Skeletal muscle tissue (tissue), 4 donors: ENCODE results near the gene NTN1. TPM values are rescaled to one million over a fixed set of nuclear protein-coding genes. Genes with fewer than 3 reads are reported as not detected.

Experiments used
- H3K27ac ChIP-seq: one replicate; pipeline ENCODE4 v1.7.0; 2013; ENCODE audit warnings: mild to moderate bottlenecking, low read depth, low read length, inconsistent platforms
- H3K27me3 ChIP-seq, 3 donors: one replicate each; pipeline ENCODE4 v1.7.0; 2013; ENCODE audit warnings: low read length in 3 of 3; ENCODE audit not compliant: control insufficient read depth in 3 of 3, insufficient read depth in 3 of 3
- H3K36me3 ChIP-seq, 3 donors: one replicate each; pipeline ENCODE4 v1.7.0; 2013; ENCODE audit warnings: low read length in 3 of 3; ENCODE audit not compliant: control insufficient read depth in 3 of 3, insufficient read depth in 3 of 3
- H3K4me1 ChIP-seq, 3 donors: one replicate each; pipeline ENCODE4 v1.7.0; 2013; ENCODE audit warnings: low read length in 3 of 3, mild to moderate bottlenecking in 3 of 3; ENCODE audit not compliant: control insufficient read depth in 3 of 3, insufficient read depth in 3 of 3
- H3K4me3 ChIP-seq, 3 donors: one replicate each; pipeline ENCODE4 v1.7.0; 2013; ENCODE audit warnings: low read length in 3 of 3
- H3K9ac ChIP-seq, 3 donors: one replicate each; pipeline ENCODE4 v1.7.0; 2013; ENCODE audit warnings: low read length in 3 of 3, mild to moderate bottlenecking in 3 of 3, moderate library complexity in 2 of 3, low read depth in 1 of 3
- H3K9me3 ChIP-seq, 3 donors: one replicate each; pipeline ENCODE4 v1.7.0; 2013; ENCODE audit warnings: low read length in 3 of 3; ENCODE audit not compliant: control insufficient read depth in 3 of 3
- total RNA-seq: library from RNA; depleted of rRNA; stranded (reverse); fragments of >200 nt; gene quantifications from one replicate; pipeline ENCODE4 v1.2.3, GENCODE V29; 2014
- donor health status: Osteomylitis.

Gene NTN1
- total RNA-seq, 1 donor from 2014 or later: 6.8 TPM

GRCh38 chr17:9242983-9243382 lies 221.7 kb downstream of the NTN1 start:
- H3K36me3 ChIP-seq: no peaks in the 10 kb centered on the region
- H3K27ac ChIP-seq: no peak overlapping the region
- no peaks in the 10 kb centered on the region for H3K27me3 ChIP-seq
- H3K4me1 ChIP-seq: peaks cover 29 to 46% (median 35%) of the 10 kb centered on the region in 3 donors
- H3K4me3 ChIP-seq: no peak overlapping the region
- no peak overlapping the region for H3K9ac ChIP-seq
- H3K9me3 ChIP-seq: no peaks in the 10 kb centered on the region

- no peak overlapping the region for H3K4me3 ChIP-seq
- no peaks in the 10 kb centered on the region for H3K27me3 ChIP-seq
- peaks cover 0 to 4% (median 2%) of the 10 kb centered on the region in 3 donors for H3K36me3 ChIP-seq
- no peaks in the 10 kb centered on the region for H3K9me3 ChIP-seq
- no peak overlapping the region for H3K27ac ChIP-seq
- peaks cover 21 to 41% (median 27%) of the 10 kb centered on the region in 3 donors for H3K4me1 ChIP-seq
- H3K9ac ChIP-seq: no peak overlapping the region
These were observed 223.0 kb downstream of the NTN1 start for GRCh38 chr17:9244066-9245052.

GRCh38 chr17:9247401-9247938 lies 226.2 kb downstream of the NTN1 start:
- Histone ChIP-seq H3K4me3 (no peak overlapping the region), H3K4me1 (peaks cover 2 to 13% (median 4%) of the 10 kb centered on the region in 3 donors), H3K9ac (no peak overlapping the region), H3K36me3 (peaks cover 0 to 6% (median 2%) of the 10 kb centered on the region in 3 donors), H3K27ac (no peak overlapping the region), H3K9me3 (no peaks in the 10 kb centered on the region), H3K27me3 (no peaks in the 10 kb centered on the region)

GRCh38 chr17:9249245-9249953 lies 228.1 kb downstream of the NTN1 start:
- peaks cover 0 to 8% (median 2%) of the 10 kb centered on the region in 3 donors for H3K36me3 ChIP-seq
- no peak overlapping the region for H3K27ac ChIP-seq
- H3K27me3 ChIP-seq: no peaks in the 10 kb centered on the region
- H3K9ac ChIP-seq: no peak overlapping the region
- H3K4me3 ChIP-seq: no peak overlapping the region
- no peaks in the 10 kb centered on the region for H3K9me3 ChIP-seq
- H3K4me1 ChIP-seq: peaks cover 0 to 3% (median 2%) of the 10 kb centered on the region in 3 donors

GRCh38 chr17:9251273-9251672 lies 230.0 kb downstream of the NTN1 start:
- Histone ChIP-seq H3K9me3 (no peaks in the 10 kb centered on the region), H3K4me1 (peaks cover 6 to 7% (median 6%) of the 10 kb centered on the region in 3 donors), H3K4me3 (no peak overlapping the region), H3K27ac (no peak overlapping the region), H3K9ac (no peak overlapping the region), H3K27me3 (no peaks in the 10 kb centered on the region), H3K36me3 (peaks cover 0 to 8% (median 2%) of the 10 kb centered on the region in 3 donors)

- Histone ChIP-seq H3K36me3 (peaks cover 0 to 8% (median 2%) of the 10 kb centered on the region in 3 donors), H3K27ac (no peak overlapping the region), H3K4me3 (no peak overlapping the region), H3K4me1 (peaks cover 8 to 9% (median 9%) of the 10 kb centered on the region in 3 donors), H3K9me3 (no peaks in the 10 kb centered on the region), H3K9ac (no peak overlapping the region), H3K27me3 (no peaks in the 10 kb centered on the region)
These were observed 232.0 kb downstream of the NTN1 start for GRCh38 chr17:9253308-9253707.

- Histone ChIP-seq H3K9ac (no peak overlapping the region), H3K4me1 (peaks cover 15 to 17% (median 16%) of the 10 kb centered on the region in 3 donors), H3K9me3 (no peaks in the 10 kb centered on the region), H3K4me3 (no peak overlapping the region), H3K27me3 (no peaks in the 10 kb centered on the region), H3K36me3 (peaks cover 0 to 2% (median 0%) of the 10 kb centered on the region in 3 donors), H3K27ac (no peak overlapping the region)
These were observed 233.5 kb downstream of the NTN1 start for GRCh38 chr17:9254841-9255240.

GRCh38 chr17:9255833-9256232 lies 234.5 kb downstream of the NTN1 start:
- no peak overlapping the region for H3K9ac ChIP-seq
- H3K27ac ChIP-seq: no peak overlapping the region
- no peaks in the 10 kb centered on the region for H3K27me3 ChIP-seq
- H3K4me3 ChIP-seq: no peak overlapping the region
- no peaks in the 10 kb centered on the region for H3K9me3 ChIP-seq
- peaks cover 15 to 18% (median 16%) of the 10 kb centered on the region in 3 donors for H3K4me1 ChIP-seq
- peaks cover 0 to 2% (median 0%) of the 10 kb centered on the region in 3 donors for H3K36me3 ChIP-seq

GRCh38 chr17:9256361-9256750 lies 235.0 kb downstream of the NTN1 start:
- no peak overlapping the region for H3K27ac ChIP-seq
- H3K9ac ChIP-seq: no peak overlapping the region
- peaks cover 0 to 2% (median 0%) of the 10 kb centered on the region in 3 donors for H3K36me3 ChIP-seq
- no peaks in the 10 kb centered on the region for H3K9me3 ChIP-seq
- peaks cover 15 to 19% (median 16%) of the 10 kb centered on the region in 3 donors for H3K4me1 ChIP-seq
- no peak overlapping the region for H3K4me3 ChIP-seq
- H3K27me3 ChIP-seq: no peaks in the 10 kb centered on the region
